ENCODE results near the gene KRTAP10-8. TPM values are rescaled to one million over a fixed set of nuclear protein-coding genes. Genes with fewer than 3 reads are reported as not detected.
"Not testable (repeated sequence)": the region's sequence is repeated elsewhere in the genome, so short reads cannot be mapped to it uniquely, and the experiment has no call there.

The KRTAP10-8 gene
- total RNA-seq, 1 experiment from 2014 or later = not detected

DNA sequence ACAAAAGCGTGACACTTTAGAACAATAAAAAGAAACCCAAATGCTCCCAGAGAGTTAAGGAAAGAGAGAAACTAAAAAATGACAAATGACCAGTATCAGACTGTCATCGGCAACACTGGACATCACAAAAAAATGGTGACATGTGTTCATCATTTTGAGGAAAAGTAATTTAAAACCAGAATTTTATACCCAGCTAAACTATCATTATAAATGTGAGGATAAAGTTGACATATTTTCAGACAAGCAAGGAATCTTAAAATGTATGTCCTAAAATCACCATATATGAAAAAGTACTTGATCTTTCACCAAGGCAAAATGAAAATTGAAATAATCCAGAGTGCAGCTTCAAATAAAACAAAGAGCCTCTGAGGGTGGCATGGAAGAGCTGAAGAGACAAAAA, 33.0 kb downstream of the KRTAP10-8 start (continued):
- TF ChIP-seq, protein P1, sequence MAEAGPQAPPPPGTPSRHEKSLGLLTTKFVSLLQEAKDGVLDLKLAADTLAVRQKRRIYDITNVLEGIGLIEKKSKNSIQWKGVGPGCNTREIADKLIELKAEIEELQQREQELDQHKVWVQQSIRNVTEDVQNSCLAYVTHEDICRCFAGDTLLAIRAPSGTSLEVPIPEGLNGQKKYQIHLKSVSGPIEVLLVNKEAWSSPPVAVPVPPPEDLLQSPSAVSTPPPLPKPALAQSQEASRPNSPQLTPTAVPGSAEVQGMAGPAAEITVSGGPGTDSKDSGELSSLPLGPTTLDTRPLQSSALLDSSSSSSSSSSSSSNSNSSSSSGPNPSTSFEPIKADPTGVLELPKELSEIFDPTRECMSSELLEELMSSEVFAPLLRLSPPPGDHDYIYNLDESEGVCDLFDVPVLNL (CRISPR knock-in tag; IDR thresholded peaks at IDR 0.05; ENCODE audit: borderline replicate concordance, low read depth) = no peak
- TF ChIP-seq SMAD4 (CRISPR knock-in tag; IDR thresholded peaks at IDR 0.05) (no peak), NFATC4 (CRISPR knock-in tag; IDR thresholded peaks at IDR 0.05) (no peak), KAT7 (CRISPR knock-in tag; IDR thresholded peaks at IDR 0.05; ENCODE audit: borderline replicate concordance) (no peak), ZNF396 (CRISPR knock-in tag; IDR thresholded peaks at IDR 0.05; ENCODE audit: borderline replicate concordance) (no peak), NR3C1 (CRISPR knock-in tag; conservative IDR thresholded peaks at IDR 0.05; ENCODE audit: low read depth) (no peak), CBFB (CRISPR knock-in tag; IDR thresholded peaks at IDR 0.05; ENCODE audit: low read depth) (no peak), IRF2 (CRISPR knock-in tag; IDR thresholded peaks at IDR 0.05; ENCODE audit: borderline replicate concordance, low read depth) (no peak)

DNA sequence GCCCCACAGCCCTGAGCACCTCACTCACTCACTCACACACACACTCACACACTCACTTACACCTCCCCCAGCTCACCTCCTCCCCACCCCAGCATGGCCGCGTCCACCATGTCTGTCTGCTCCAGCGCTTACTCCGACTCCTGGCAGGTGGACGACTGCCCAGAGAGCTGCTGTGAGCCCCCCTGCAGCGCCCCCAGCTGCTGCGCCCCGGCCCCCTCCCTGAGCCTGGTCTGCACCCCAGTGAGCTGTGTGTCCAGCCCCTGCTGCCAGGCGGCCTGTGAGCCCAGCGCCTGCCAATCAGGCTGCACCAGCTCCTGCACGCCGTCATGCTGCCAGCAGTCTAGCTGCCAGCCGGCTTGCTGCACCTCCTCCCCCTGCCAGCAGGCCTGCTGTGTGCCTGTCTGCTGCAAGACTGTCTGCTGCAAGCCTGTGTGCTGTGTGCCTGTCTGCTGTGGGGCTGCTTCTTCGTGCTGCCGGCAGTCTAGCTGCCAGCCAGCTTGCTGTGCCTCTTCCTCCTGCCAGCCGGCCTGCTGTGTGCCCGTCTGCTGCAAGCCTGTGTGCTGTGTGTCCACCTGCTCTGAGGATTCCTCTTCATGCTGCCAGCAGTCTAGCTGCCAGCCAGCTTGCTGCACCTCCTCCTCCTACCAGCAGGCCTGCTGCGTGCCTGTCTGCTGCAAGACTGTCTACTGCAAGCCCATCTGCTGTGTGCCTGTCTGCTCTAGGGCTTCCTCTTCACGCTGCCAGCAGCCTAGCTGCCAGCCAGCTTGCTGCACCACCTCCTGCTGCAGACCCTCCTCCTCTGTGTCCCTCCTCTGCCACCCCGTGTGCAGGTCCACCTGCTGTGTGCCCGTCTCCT, 34.7 kb downstream of the KRTAP10-8 start, which contains the start of gene KRTAP10-11:
KRTAP10-11 (plus strand) TSS at position 49 of the 856 bp plus-strand sequence; CDS start at position 94, 45 bp downstream.
- not testable (repeated sequence) for H3K27me3 Mint-ChIP-seq (ENCODE audit: low read depth); DNase-seq (ENCODE audit: low spot score); H3K27ac Mint-ChIP-seq; H3K4me3 Mint-ChIP-seq; H3K4me1 Mint-ChIP-seq; ATAC-seq
- CTCF ChIA-PET = interaction anchor here (0.6 to 2.0 kb wide), 4 partner anchors 19 to 157 kb away, joined by 3 to 4 read pairs (median 3); no protein-coding TSS in a partner anchor
- POLR2A ChIA-PET = interaction anchor here (0.7 kb wide), 1 partner anchor 21 kb away, joined by 3 read pairs; no protein-coding TSS in a partner anchor
- H3K36me3 Mint-ChIP-seq = peaks cover 16% of the 10 kb centered on the region
- H3K9me3 Mint-ChIP-seq = peaks cover 21% of the 10 kb centered on the region

DNA sequence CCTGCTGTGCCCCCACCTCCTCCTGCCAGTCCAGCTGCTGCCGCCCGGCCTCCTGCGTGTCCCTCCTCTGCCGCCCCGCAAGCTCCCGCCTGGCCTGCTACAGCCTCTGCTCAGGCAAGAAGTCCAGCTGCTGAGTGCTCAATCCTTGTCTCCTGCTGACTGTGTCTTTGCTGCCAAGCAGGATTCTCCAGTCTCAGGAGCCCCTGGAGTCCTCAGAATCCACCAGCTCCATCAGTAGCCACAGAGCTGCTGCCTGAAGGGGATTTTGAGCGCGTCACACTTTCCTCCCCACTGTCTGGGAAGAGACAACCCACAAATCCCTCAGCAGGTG, 35.3 kb downstream of the KRTAP10-8 start:
- ChIA-PET POLR2A (no interaction called here), CTCF (interaction anchor here (0.6 to 2.0 kb wide), 4 partner anchors 20 to 157 kb away, joined by 3 to 4 read pairs (median 3); no protein-coding TSS in a partner anchor)
- H3K4me1 Mint-ChIP-seq = peaks cover 10% of the 10 kb centered on the region
- peaks cover 4% of the 10 kb centered on the region; the same call in 1 of the 2 replicates for H3K27me3 Mint-ChIP-seq (ENCODE audit: low read depth)
- DNase-seq (ENCODE audit: low spot score) = no peak
- no peak overlapping the region for H3K4me3 Mint-ChIP-seq
- H3K9me3 Mint-ChIP-seq = peaks cover 18% of the 10 kb centered on the region
- no peak; the same call in 1 of the 2 replicates for ATAC-seq
- peaks cover 16% of the 10 kb centered on the region for H3K36me3 Mint-ChIP-seq
- H3K27ac Mint-ChIP-seq = no peak overlapping the region
- TF ChIP-seq ETV6 (CRISPR knock-in tag; IDR thresholded peaks at IDR 0.05) = no peak
- TF ChIP-seq, protein P2, sequence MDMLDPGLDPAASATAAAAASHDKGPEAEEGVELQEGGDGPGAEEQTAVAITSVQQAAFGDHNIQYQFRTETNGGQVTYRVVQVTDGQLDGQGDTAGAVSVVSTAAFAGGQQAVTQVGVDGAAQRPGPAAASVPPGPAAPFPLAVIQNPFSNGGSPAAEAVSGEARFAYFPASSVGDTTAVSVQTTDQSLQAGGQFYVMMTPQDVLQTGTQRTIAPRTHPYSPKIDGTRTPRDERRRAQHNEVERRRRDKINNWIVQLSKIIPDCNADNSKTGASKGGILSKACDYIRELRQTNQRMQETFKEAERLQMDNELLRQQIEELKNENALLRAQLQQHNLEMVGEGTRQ (CRISPR knock-in tag; IDR thresholded peaks at IDR 0.05) = no peak
- no peak for TF ChIP-seq TP53 (CRISPR knock-in tag; IDR thresholded peaks at IDR 0.05)
- TF ChIP-seq, protein P3, sequence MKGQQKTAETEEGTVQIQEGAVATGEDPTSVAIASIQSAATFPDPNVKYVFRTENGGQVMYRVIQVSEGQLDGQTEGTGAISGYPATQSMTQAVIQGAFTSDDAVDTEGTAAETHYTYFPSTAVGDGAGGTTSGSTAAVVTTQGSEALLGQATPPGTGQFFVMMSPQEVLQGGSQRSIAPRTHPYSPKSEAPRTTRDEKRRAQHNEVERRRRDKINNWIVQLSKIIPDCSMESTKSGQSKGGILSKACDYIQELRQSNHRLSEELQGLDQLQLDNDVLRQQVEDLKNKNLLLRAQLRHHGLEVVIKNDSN (CRISPR knock-in tag; IDR thresholded peaks at IDR 0.05) = no peak
- TF ChIP-seq, protein P4, sequence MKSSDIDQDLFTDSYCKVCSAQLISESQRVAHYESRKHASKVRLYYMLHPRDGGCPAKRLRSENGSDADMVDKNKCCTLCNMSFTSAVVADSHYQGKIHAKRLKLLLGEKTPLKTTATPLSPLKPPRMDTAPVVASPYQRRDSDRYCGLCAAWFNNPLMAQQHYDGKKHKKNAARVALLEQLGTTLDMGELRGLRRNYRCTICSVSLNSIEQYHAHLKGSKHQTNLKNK (CRISPR knock-in tag; IDR thresholded peaks at IDR 0.05) = no peak
- TF ChIP-seq, protein P5, sequence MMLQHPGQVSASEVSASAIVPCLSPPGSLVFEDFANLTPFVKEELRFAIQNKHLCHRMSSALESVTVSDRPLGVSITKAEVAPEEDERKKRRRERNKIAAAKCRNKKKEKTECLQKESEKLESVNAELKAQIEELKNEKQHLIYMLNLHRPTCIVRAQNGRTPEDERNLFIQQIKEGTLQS (CRISPR knock-in tag; conservative IDR thresholded peaks at IDR 0.05) = no peak
- TF ChIP-seq RELA (CRISPR knock-in tag; IDR thresholded peaks at IDR 0.05; ENCODE audit: borderline replicate concordance) = no peak
- no peak for TF ChIP-seq SMAD4 (CRISPR knock-in tag; IDR thresholded peaks at IDR 0.05)
- TF ChIP-seq, protein P6, sequence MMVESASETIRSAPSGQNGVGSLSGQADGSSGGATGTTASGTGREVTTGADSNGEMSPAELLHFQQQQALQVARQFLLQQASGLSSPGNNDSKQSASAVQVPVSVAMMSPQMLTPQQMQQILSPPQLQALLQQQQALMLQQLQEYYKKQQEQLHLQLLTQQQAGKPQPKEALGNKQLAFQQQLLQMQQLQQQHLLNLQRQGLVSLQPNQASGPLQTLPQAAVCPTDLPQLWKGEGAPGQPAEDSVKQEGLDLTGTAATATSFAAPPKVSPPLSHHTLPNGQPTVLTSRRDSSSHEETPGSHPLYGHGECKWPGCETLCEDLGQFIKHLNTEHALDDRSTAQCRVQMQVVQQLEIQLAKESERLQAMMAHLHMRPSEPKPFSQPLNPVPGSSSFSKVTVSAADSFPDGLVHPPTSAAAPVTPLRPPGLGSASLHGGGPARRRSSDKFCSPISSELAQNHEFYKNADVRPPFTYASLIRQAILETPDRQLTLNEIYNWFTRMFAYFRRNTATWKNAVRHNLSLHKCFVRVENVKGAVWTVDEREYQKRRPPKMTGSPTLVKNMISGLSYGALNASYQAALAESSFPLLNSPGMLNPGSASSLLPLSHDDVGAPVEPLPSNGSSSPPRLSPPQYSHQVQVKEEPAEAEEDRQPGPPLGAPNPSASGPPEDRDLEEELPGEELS (CRISPR knock-in tag; IDR thresholded peaks at IDR 0.05) = no peak
- no peak for TF ChIP-seq RORB (CRISPR knock-in tag; IDR thresholded peaks at IDR 0.05)
- no peak for TF ChIP-seq GRHL2 (CRISPR knock-in tag; IDR thresholded peaks at IDR 0.05; ENCODE audit: insufficient replicate concordance, severe bottlenecking)
- no peak for TF ChIP-seq TEAD4 (CRISPR knock-in tag; IDR thresholded peaks at IDR 0.05)
- no peak for TF ChIP-seq ZNF671 (CRISPR knock-in tag; IDR thresholded peaks at IDR 0.05)
- no peak for TF ChIP-seq CBFB (CRISPR knock-in tag; IDR thresholded peaks at IDR 0.05; ENCODE audit: low read depth)
- no peak for TF ChIP-seq NFE2L1 (CRISPR knock-in tag; IDR thresholded peaks at IDR 0.05)
- TF ChIP-seq, protein P7, sequence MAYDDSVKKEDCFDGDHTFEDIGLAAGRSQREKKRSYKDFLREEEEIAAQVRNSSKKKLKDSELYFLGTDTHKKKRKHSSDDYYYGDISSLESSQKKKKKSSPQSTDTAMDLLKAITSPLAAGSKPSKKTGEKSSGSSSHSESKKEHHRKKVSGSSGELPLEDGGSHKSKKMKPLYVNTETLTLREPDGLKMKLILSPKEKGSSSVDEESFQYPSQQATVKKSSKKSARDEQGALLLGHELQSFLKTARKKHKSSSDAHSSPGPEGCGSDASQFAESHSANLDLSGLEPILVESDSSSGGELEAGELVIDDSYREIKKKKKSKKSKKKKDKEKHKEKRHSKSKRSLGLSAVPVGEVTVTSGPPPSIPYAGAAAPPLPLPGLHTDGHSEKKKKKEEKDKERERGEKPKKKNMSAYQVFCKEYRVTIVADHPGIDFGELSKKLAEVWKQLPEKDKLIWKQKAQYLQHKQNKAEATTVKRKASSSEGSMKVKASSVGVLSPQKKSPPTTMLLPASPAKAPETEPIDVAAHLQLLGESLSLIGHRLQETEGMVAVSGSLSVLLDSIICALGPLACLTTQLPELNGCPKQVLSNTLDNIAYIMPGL (CRISPR knock-in tag; IDR thresholded peaks at IDR 0.05) = no peak
